Suprapubic skin (tissue), 4 donors: ENCODE measurements around the gene TANC1. TPM values are rescaled to one million over a fixed set of nuclear protein-coding genes. Genes with fewer than 3 reads are reported as not detected.
A peak's percentile ranks its signal among the peaks of the same experiment; 100 is the strongest.

ENCODE experiments used
- DNase-seq, 2 donors: peaks; one replicate each; pipeline ENCODE4 v3.0.0-alpha.2; 2019; ENCODE audit warnings: low spot score in 2 of 2
- H3K27ac ChIP-seq: fragments of 200-600 bp; sonication (generic); one replicate; pipeline ENCODE4 v1.5.1; 2019
- H3K27me3 ChIP-seq: fragments of 200-600 bp; sonication (generic); one replicate; pipeline ENCODE4 v1.5.1; 2019
- H3K36me3 ChIP-seq: fragments of 200-600 bp; sonication (generic); one replicate; pipeline ENCODE4 v1.5.1; 2019
- H3K4me1 ChIP-seq: fragments of 200-600 bp; sonication (generic); one replicate; pipeline ENCODE4 v1.5.1; 2019
- H3K4me3 ChIP-seq: fragments of 200-600 bp; sonication (generic); one replicate; pipeline ENCODE4 v1.5.1; 2019; ENCODE audit warnings: mild to moderate bottlenecking
- H3K9me3 ChIP-seq: fragments of 200-600 bp; sonication (generic); one replicate; pipeline ENCODE4 v1.5.1; 2019
- EP300 ChIP-seq: sonication (generic); formaldehyde crosslinking; IDR thresholded peaks from one replicate; pipeline ENCODE4 v1.6.1; 2017; ENCODE audit warnings: antibody characterized with exemption
- POLR2A ChIP-seq, 2 donors: fragments of 450-650 bp; IDR thresholded peaks; one replicate each; pipeline ENCODE4 v1.6.1; 2017; ENCODE audit warnings: antibody characterized with exemption in 2 of 2, mild to moderate bottlenecking in 2 of 2, moderate library complexity in 2 of 2
- POLR2AphosphoS5 ChIP-seq, 3 donors: sonication (generic); formaldehyde crosslinking; IDR thresholded peaks; one replicate each; pipeline ENCODE4 v1.6.1; 2017; ENCODE audit warnings: antibody characterized with exemption in 3 of 3
- WGBS: methylation state at CpG from one replicate; pipeline ENCODE4 v1.1.5; 2018; 5-methylcytosine and 5-hydroxymethylcytosine counted together
- total RNA-seq, 4 donors: library from RNA; depleted of rRNA; stranded (reverse); fragments of >200 nt; gene quantifications; one replicate each; pipeline ENCODE4 v1.1.0, GENCODE V29; 2016
- TF ChIP-seq, protein P1 (sequence below), 2 donors: fragments of 200-600 bp in 1 of 2; fragments of 450-650 bp in 1 of 2; sonication (generic) in 1 of 2; IDR thresholded peaks; one replicate each; pipeline ENCODE4 v1.5.1; 2016 to 2019; ENCODE audit warnings: antibody characterized with exemption in 2 of 2, mild to moderate bottlenecking in 1 of 2, moderate library complexity in 1 of 2

The TANC1 gene
- total RNA-seq, 4 donors from 2014 or later, result 57.6 to 260 (median 88.3) TPM

DNA sequence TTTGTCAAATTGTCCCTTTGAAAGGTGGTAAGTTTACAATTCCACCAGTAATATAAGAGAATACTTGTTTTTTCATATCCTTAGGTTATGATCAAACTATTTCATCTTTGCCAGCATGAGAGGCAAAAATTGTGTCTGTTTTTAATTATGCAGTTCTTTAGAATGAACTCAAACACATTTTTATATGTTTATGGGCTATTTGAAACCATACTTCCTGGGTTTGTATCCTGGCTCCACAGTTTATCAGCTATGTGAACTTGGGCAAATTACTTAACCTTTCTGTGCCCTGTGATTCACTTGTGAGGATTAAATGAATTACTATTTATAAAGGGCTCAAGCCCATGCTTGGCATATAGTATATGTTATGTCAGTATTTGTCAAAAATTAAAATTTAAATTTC, 109.4 kb downstream of the TANC1 start:
- peaks cover 21% of the 10 kb centered on the region for H3K4me1 ChIP-seq

GRCh38 chr2:159078443-159078842, 110.0 kb downstream of the TANC1 start:
- no peaks in the 10 kb centered on the region for H3K27me3 ChIP-seq
- no peak for TF ChIP-seq POLR2A (IDR thresholded peaks at IDR 0.05)
- TF ChIP-seq EP300, result no peak
- TF ChIP-seq POLR2AphosphoS5 (IDR thresholded peaks at IDR 0.05), result no peak
- TF ChIP-seq, protein P1, sequence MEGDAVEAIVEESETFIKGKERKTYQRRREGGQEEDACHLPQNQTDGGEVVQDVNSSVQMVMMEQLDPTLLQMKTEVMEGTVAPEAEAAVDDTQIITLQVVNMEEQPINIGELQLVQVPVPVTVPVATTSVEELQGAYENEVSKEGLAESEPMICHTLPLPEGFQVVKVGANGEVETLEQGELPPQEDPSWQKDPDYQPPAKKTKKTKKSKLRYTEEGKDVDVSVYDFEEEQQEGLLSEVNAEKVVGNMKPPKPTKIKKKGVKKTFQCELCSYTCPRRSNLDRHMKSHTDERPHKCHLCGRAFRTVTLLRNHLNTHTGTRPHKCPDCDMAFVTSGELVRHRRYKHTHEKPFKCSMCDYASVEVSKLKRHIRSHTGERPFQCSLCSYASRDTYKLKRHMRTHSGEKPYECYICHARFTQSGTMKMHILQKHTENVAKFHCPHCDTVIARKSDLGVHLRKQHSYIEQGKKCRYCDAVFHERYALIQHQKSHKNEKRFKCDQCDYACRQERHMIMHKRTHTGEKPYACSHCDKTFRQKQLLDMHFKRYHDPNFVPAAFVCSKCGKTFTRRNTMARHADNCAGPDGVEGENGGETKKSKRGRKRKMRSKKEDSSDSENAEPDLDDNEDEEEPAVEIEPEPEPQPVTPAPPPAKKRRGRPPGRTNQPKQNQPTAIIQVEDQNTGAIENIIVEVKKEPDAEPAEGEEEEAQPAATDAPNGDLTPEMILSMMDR (IDR thresholded peaks at IDR 0.05), result no peak
- no peaks in the 10 kb centered on the region for H3K9me3 ChIP-seq
- no peak overlapping the region for H3K4me3 ChIP-seq
- H3K4me1 ChIP-seq, result peaks cover 17% of the 10 kb centered on the region
- no peak overlapping the region for H3K27ac ChIP-seq
- DNase-seq, result no peak
- WGBS, result 86% methylated on average over 1 of the region's 1 CpG
- no peaks in the 10 kb centered on the region for H3K36me3 ChIP-seq

More for the DNA sequence above, 109.4 kb downstream of the TANC1 start:
- TF ChIP-seq POLR2AphosphoS5 (IDR thresholded peaks at IDR 0.05), result no peak
- TF ChIP-seq EP300, result no peak
- no peak for TF ChIP-seq POLR2A (IDR thresholded peaks at IDR 0.05)
- TF ChIP-seq, protein P1 (IDR thresholded peaks at IDR 0.05), result no peak
- H3K36me3 ChIP-seq, result no peaks in the 10 kb centered on the region
- H3K4me3 ChIP-seq, result no peak overlapping the region
- no peaks in the 10 kb centered on the region for H3K27me3 ChIP-seq
- no peak overlapping the region for H3K27ac ChIP-seq
- H3K9me3 ChIP-seq, result no peaks in the 10 kb centered on the region
- DNase-seq, result no peak

DNA sequence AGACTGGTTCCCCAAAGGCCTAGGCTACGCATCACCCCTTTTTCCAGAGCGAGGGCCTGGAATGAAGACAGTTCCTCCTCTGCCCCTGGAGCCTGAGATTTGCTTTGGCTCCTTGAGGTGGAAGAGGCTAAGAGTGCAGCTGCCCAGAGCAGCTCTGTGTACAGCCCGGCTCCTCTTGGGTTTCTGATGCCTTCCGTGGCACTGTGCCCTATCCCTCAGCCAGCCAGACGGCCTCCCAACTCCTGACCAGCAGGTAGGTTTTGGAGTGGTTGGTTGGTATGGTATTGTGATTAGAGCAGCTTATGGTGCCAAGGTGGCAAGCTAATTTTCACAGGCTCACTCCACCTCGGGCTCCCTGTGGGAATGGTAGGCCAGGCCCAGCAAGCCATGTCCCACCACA, 112.2 kb downstream of the TANC1 start:
- DNase-seq, result no peak
- H3K36me3 ChIP-seq, result no peaks in the 10 kb centered on the region
- H3K4me1 ChIP-seq, result peaks cover 34% of the 10 kb centered on the region
- H3K9me3 ChIP-seq, result no peaks in the 10 kb centered on the region
- no peak overlapping the region for H3K27ac ChIP-seq
- 81% methylated on average over 6 of the region's 6 CpGs for WGBS
- H3K4me3 ChIP-seq, result no peak overlapping the region
- TF ChIP-seq, protein P1 (IDR thresholded peaks at IDR 0.05), result no peak
- TF ChIP-seq EP300, result no peak
- H3K27me3 ChIP-seq, result no peaks in the 10 kb centered on the region

- H3K4me1 ChIP-seq, result peaks cover 30% of the 10 kb centered on the region
- no peaks in the 10 kb centered on the region for H3K27me3 ChIP-seq
- no peak overlapping the region for H3K27ac ChIP-seq
- DNase-seq, result no peak
- no peaks in the 10 kb centered on the region for H3K9me3 ChIP-seq
- no peak overlapping the region for H3K4me3 ChIP-seq
- no peaks in the 10 kb centered on the region for H3K36me3 ChIP-seq
- WGBS, result 83% methylated on average over 4 of the region's 4 CpGs
- TF ChIP-seq EP300 (no peak), POLR2AphosphoS5 (IDR thresholded peaks at IDR 0.05) (no peak), POLR2A (IDR thresholded peaks at IDR 0.05) (no peak)
- TF ChIP-seq, protein P1 (IDR thresholded peaks at IDR 0.05), result no peak
Measured at GRCh38 chr2:159082119-159082518, 113.7 kb downstream of the TANC1 start.

- WGBS, result 40% methylated on average over 7 of the region's 7 CpGs
- peaks cover 41% of the 10 kb centered on the region for H3K4me1 ChIP-seq
- no peak for DNase-seq
Measured at GRCh38 chr2:159084384-159085370, 116.2 kb downstream of the TANC1 start.

More at GRCh38 chr2:159084384-159085370, 116.2 kb downstream of the TANC1 start:
- Histone ChIP-seq H3K36me3 (no peaks in the 10 kb centered on the region), H3K27ac (peak overlapping the region; percentile 54), H3K27me3 (no peaks in the 10 kb centered on the region), H3K4me3 (no peak overlapping the region), H3K9me3 (no peaks in the 10 kb centered on the region)
- TF ChIP-seq EP300 (no peak), POLR2AphosphoS5 (IDR thresholded peaks at IDR 0.05) (no peak), POLR2A (IDR thresholded peaks at IDR 0.05) (no peak)
- TF ChIP-seq, protein P1 (IDR thresholded peaks at IDR 0.05), result no peak
